H9 (cell line): ENCODE measurements around the gene TFAM. TPM values are rescaled to one million over a fixed set of nuclear protein-coding genes. Genes with fewer than 3 reads are reported as not detected.

Experiments used
- DNase-seq: peaks from one replicate; pipeline ENCODE4 v3.0.0-alpha.2; 2017
- H2AFZ ChIP-seq: one replicate; pipeline ENCODE4 v1.6.1; 2013; ENCODE audit warnings: mild to moderate bottlenecking, low read length, control low read depth, moderate library complexity
- H2AK5ac ChIP-seq: 2 replicates; pipeline ENCODE4 v1.6.1; 2013; ENCODE audit warnings: low read length, control low read depth, mixed read lengths; ENCODE audit not compliant: insufficient read length
- H2BK120ac ChIP-seq: one replicate; pipeline ENCODE4 v1.6.1; 2013; ENCODE audit warnings: low read depth, mild to moderate bottlenecking, low read length, control low read depth, inconsistent platforms; ENCODE audit not compliant: poor library complexity, severe bottlenecking
- H2BK12ac ChIP-seq: 2 replicates; pipeline ENCODE4 v1.6.1; 2013; ENCODE audit warnings: low read length, control low read depth, mixed read lengths, low read depth; ENCODE audit not compliant: insufficient read length
- H2BK15ac ChIP-seq: 2 replicates; pipeline ENCODE4 v1.6.1; 2013; ENCODE audit warnings: low read depth, low read length, control low read depth
- H2BK20ac ChIP-seq: one replicate; pipeline ENCODE4 v1.6.1; 2013; ENCODE audit warnings: low read depth, mild to moderate bottlenecking, low read length, control low read depth, inconsistent platforms; ENCODE audit not compliant: poor library complexity, severe bottlenecking
- H2BK5ac ChIP-seq: 2 replicates; pipeline ENCODE4 v1.6.1; 2013; ENCODE audit warnings: low read length, control low read depth, mixed read lengths; ENCODE audit not compliant: insufficient read length
- H3K14ac ChIP-seq: 2 replicates; pipeline ENCODE4 v1.6.1; 2013; ENCODE audit warnings: low read length, control low read depth; ENCODE audit not compliant: insufficient read depth
- H3K18ac ChIP-seq: 2 replicates; pipeline ENCODE4 v1.6.1; 2013; ENCODE audit warnings: low read depth, mild to moderate bottlenecking, mixed read lengths, low read length, control low read depth; ENCODE audit not compliant: insufficient read length
- H3K23ac ChIP-seq: 2 replicates; pipeline ENCODE4 v1.6.1; 2013; ENCODE audit warnings: low read length, control low read depth, mixed read lengths, low read depth; ENCODE audit not compliant: insufficient read length
- H3K23me2 ChIP-seq: 2 replicates; pipeline ENCODE4 v1.6.1; 2013; ENCODE audit warnings: low read depth, mild to moderate bottlenecking, mixed read lengths, low read length, control low read depth; ENCODE audit not compliant: insufficient read length, poor library complexity, severe bottlenecking
- H3K27ac ChIP-seq: 2 replicates; pipeline ENCODE4 v1.5.1; 2013; ENCODE audit warnings: low read length, control low read depth, mixed read lengths, low read depth; ENCODE audit not compliant: insufficient read length
- H3K27me3 ChIP-seq: 2 replicates; pipeline ENCODE4 v1.6.1; 2013; ENCODE audit warnings: low read length, control low read depth, inconsistent platforms; ENCODE audit not compliant: insufficient read depth
- H3K4ac ChIP-seq: 2 replicates; pipeline ENCODE4 v1.6.1; 2013; ENCODE audit warnings: low read depth, mild to moderate bottlenecking, control low read depth, inconsistent platforms, low read length, moderate library complexity
- H3K4me1 ChIP-seq: 2 replicates; pipeline ENCODE4 v1.6.1; 2013; ENCODE audit warnings: low read length, control low read depth, inconsistent platforms; ENCODE audit not compliant: insufficient read depth
- H3K4me2 ChIP-seq: 2 replicates; pipeline ENCODE4 v1.6.1; 2013; ENCODE audit warnings: low read length, control low read depth, mixed read lengths; ENCODE audit not compliant: insufficient read length, insufficient read depth
- H3K56ac ChIP-seq: 2 replicates; pipeline ENCODE4 v1.6.1; 2013; ENCODE audit warnings: low read depth, mild to moderate bottlenecking, mixed read lengths, low read length, control low read depth; ENCODE audit not compliant: insufficient read length
- H3K79me1 ChIP-seq: 2 replicates; pipeline ENCODE4 v1.6.1; 2013; ENCODE audit warnings: low read depth, mild to moderate bottlenecking, moderate library complexity, low read length, control low read depth, inconsistent platforms; ENCODE audit not compliant: insufficient read depth, poor library complexity, severe bottlenecking
- H3K79me2 ChIP-seq: 2 replicates; pipeline ENCODE4 v1.6.1; 2013; ENCODE audit warnings: low read length, control low read depth, inconsistent platforms; ENCODE audit not compliant: insufficient read depth
- H3K9ac ChIP-seq: 2 replicates; pipeline ENCODE4 v1.6.1; 2013; ENCODE audit warnings: low read length, control low read depth, mixed read lengths; ENCODE audit not compliant: insufficient read length; ENCODE audit errors: extremely low read depth
- H3K9me3 ChIP-seq: one replicate; pipeline ENCODE4 v1.6.1; 2013; ENCODE audit warnings: low read depth, low read length, inconsistent platforms; ENCODE audit not compliant: control insufficient read depth
- H3T11ph ChIP-seq: one replicate; pipeline ENCODE4 v1.6.1; 2013; ENCODE audit warnings: mild to moderate bottlenecking, low read length, control low read depth, inconsistent platforms
- H4K20me1 ChIP-seq: one replicate; pipeline ENCODE4 v1.6.1; 2013; ENCODE audit not compliant: control insufficient read depth, insufficient read length, insufficient read depth
- H4K5ac ChIP-seq: 2 replicates; pipeline ENCODE4 v1.6.1; 2013; ENCODE audit warnings: low read depth, mild to moderate bottlenecking, mixed read lengths, low read length, control low read depth; ENCODE audit not compliant: insufficient read length
- H4K8ac ChIP-seq: replicated peaks from 2 replicates; pipeline ENCODE4 v1.6.1; 2013; ENCODE audit warnings: low read length, control low read depth, mixed read lengths, low read depth; ENCODE audit not compliant: insufficient read length
- H4K91ac ChIP-seq: 2 replicates; pipeline ENCODE4 v1.6.1; 2013; ENCODE audit warnings: low read depth, mild to moderate bottlenecking, moderate library complexity, mixed read lengths, low read length, control low read depth; ENCODE audit not compliant: insufficient read length
- H3K27ac Mint-ChIP-seq, 3 experiments: 2 replicates in 2 of 3; 3 replicates in 1 of 3; pipeline ENCODE4 v1.8.0; 2020 to 2021; ENCODE audit warnings: mixed read lengths in 3 of 3, mild to moderate bottlenecking in 1 of 3, moderate library complexity in 1 of 3
- H3K27me3 Mint-ChIP-seq: 2 replicates; pipeline ENCODE4 v1.8.0; 2021; ENCODE audit warnings: low read depth, mild to moderate bottlenecking, moderate library complexity, mixed read lengths
- H3K36me3 Mint-ChIP-seq, 3 experiments: 2 replicates in 2 of 3; 3 replicates in 1 of 3; pipeline ENCODE4 v1.8.0; 2020 to 2021; ENCODE audit warnings: low read depth in 3 of 3, mixed read lengths in 3 of 3; ENCODE audit not compliant: insufficient read depth in 1 of 3
- H3K4me1 Mint-ChIP-seq, 2 experiments: 2 replicates each; pipeline ENCODE4 v1.8.0; 2020; ENCODE audit warnings: mixed read lengths in 2 of 2
- H3K4me3 Mint-ChIP-seq, 2 experiments: 2 replicates in 1 of 2; 3 replicates in 1 of 2; pipeline ENCODE4 v1.8.0; 2020 to 2021; ENCODE audit warnings: mild to moderate bottlenecking in 2 of 2, mixed read lengths in 2 of 2, moderate library complexity in 1 of 2
- H3K9me3 Mint-ChIP-seq, 2 experiments: 2 replicates in 1 of 2; 3 replicates in 1 of 2; pipeline ENCODE4 v1.8.0; 2020; ENCODE audit warnings: mild to moderate bottlenecking in 2 of 2, mixed read lengths in 2 of 2, moderate library complexity in 1 of 2
- CTCF ChIP-seq: fragments of 200-600 bp; sonication (generic); conservative IDR thresholded peaks from 3 replicates; pipeline ENCODE4 v1.8.0; 2021; ENCODE audit warnings: antibody characterized with exemption, mild to moderate bottlenecking
- WGBS: extraction: QIAGEN DNeasy Blood & Tissue Kit; methylation state at CpG from one replicate; pipeline ENCODE4 v1.1.7; 2013; ENCODE audit warnings: missing lambda C conversion rate, low lambda C conversion rate, mixed read lengths; ENCODE audit not compliant: insufficient read length; ENCODE audit errors: extremely low coverage; 5-methylcytosine and 5-hydroxymethylcytosine counted together
- total RNA-seq: library from RNA; stranded (reverse); gene quantifications from 2 replicates; pipeline ENCODE4 v1.2.1, GENCODE V29; 2021

Gene TFAM
- total RNA-seq, 1 experiment from 2014 or later: 144 TPM

GRCh38 chr10:58373442-58373827 lies 11.8 kb upstream of the TFAM start:
- H4K5ac ChIP-seq: no peak overlapping the region
- H3K9me3 ChIP-seq: no peaks in the 10 kb centered on the region
- no peaks in the 10 kb centered on the region for H4K20me1 ChIP-seq
- H3K23ac ChIP-seq: no peak overlapping the region
- WGBS: no CpG with 5 or more reads among the region's 3 CpGs
- no peaks in the 10 kb centered on the region for H3K23me2 ChIP-seq
- no peak for DNase-seq
- no peak overlapping the region for H2AFZ ChIP-seq
- H3K18ac ChIP-seq: no peak overlapping the region
- no peak overlapping the region for H3K4me3 Mint-ChIP-seq
- no peaks in the 10 kb centered on the region for H3K79me2 ChIP-seq
- no peak overlapping the region for H4K8ac ChIP-seq
- H2BK5ac ChIP-seq: no peak overlapping the region
- no peaks in the 10 kb centered on the region for H3K27me3 Mint-ChIP-seq
- H3K9ac ChIP-seq: no peak overlapping the region
- no peak overlapping the region for H3K27ac Mint-ChIP-seq
- H3K4me1 ChIP-seq: no peaks in the 10 kb centered on the region
- no peak overlapping the region for H3K14ac ChIP-seq
- no peaks in the 10 kb centered on the region for H3K79me1 ChIP-seq
- H3K27ac ChIP-seq: no peak overlapping the region
- no peak overlapping the region for H2BK20ac ChIP-seq
- H2BK120ac ChIP-seq: no peak overlapping the region
- no peak overlapping the region for H2AK5ac ChIP-seq
- no peak for TF ChIP-seq CTCF
- no peak overlapping the region for H3K4ac ChIP-seq
- H3T11ph ChIP-seq: no peak overlapping the region
- H4K91ac ChIP-seq: no peak overlapping the region
- no peak overlapping the region for H2BK15ac ChIP-seq
- H3K9me3 Mint-ChIP-seq: no peaks in the 10 kb centered on the region
- H3K4me2 ChIP-seq: no peak overlapping the region
- no peak overlapping the region for H2BK12ac ChIP-seq
- no peaks in the 10 kb centered on the region for H3K4me1 Mint-ChIP-seq
- no peak overlapping the region for H3K56ac ChIP-seq
- H3K36me3 Mint-ChIP-seq: no peaks in the 10 kb centered on the region
- no peaks in the 10 kb centered on the region for H3K27me3 ChIP-seq
